MM.1S (cell line): ENCODE data around the gene CD300E.

Source experiments
- CTCF ChIP-seq: fragments of 300-600 bp; sonication (generic); IDR thresholded peaks from 2 replicates; pipeline ENCODE4 v1.5.1; 2016; ENCODE audit warnings: antibody characterized with exemption, low read length, mixed read lengths
- EZH2 ChIP-seq: fragments of 300-600 bp; sonication (generic); optimal IDR thresholded peaks from 2 replicates; pipeline ENCODE3; 2017; ENCODE audit warnings: low read depth, mild to moderate bottlenecking, antibody characterized with exemption, low read length, mixed read lengths

GRCh38 chr17:74607221-74607620 is 16.3 kb downstream of the CD300E start:
- TF ChIP-seq EZH2 (no peak), CTCF (no peak)
